Activated naive CD4-positive, alpha-beta T cell (primary cell): Measurements from ENCODE around the gene MRPS26.
"Not testable (repeated sequence)": the region's sequence is repeated elsewhere in the genome, so short reads cannot be mapped to it uniquely, and the experiment has no call there.

ENCODE experiments used
- DNase-seq, 4 experiments: peaks; one replicate each; lab custom pipeline; 2025; lab: John Stamatoyannopoulos, UW

MRPS26 gene

GRCh38 chr20:3045816-3046676 lies at the start of gene MRPS26:
Gene MRPS26 (plus strand): TSS chr20:3046052. CDS start chr20:3046069, 17 bp downstream.
- peak; percentile 50 to 72 (median 54) for DNase-seq

GRCh38 chr20:2998728-2999127 lies 47.1 kb upstream of the MRPS26 start:
- no peak for DNase-seq

GRCh38 chr20:3000852-3001523 lies 44.9 kb upstream of the MRPS26 start:
- DNase-seq: no peak

GRCh38 chr20:3003416-3003815 lies 42.4 kb upstream of the MRPS26 start:
- no peak for DNase-seq

GRCh38 chr20:3010985-3011723 lies 34.7 kb upstream of the MRPS26 start:
- DNase-seq: no peak

- no peak for DNase-seq
Measured at GRCh38 chr20:3011752-3012151, 34.1 kb upstream of the MRPS26 start.

- DNase-seq: no peak
Measured at GRCh38 chr20:3013771-3014170, 32.1 kb upstream of the MRPS26 start.

GRCh38 chr20:3014179-3014578 lies 31.7 kb upstream of the MRPS26 start:
- no peak for DNase-seq

GRCh38 chr20:3014662-3015061 lies 31.2 kb upstream of the MRPS26 start:
- DNase-seq: no peak

- DNase-seq: not testable (repeated sequence)
Measured at GRCh38 chr20:3015302-3015701, 30.6 kb upstream of the MRPS26 start.

GRCh38 chr20:3021327-3021726 lies 24.5 kb upstream of the MRPS26 start:
- DNase-seq: no peak

GRCh38 chr20:3021777-3022176 lies 24.1 kb upstream of the MRPS26 start:
- no peak for DNase-seq

GRCh38 chr20:3022559-3023490 lies 23.0 kb upstream of the MRPS26 start:
- DNase-seq: not testable (repeated sequence)

GRCh38 chr20:3027987-3028386 lies 17.9 kb upstream of the MRPS26 start:
- DNase-seq: no peak

- DNase-seq: no peak
Measured at GRCh38 chr20:3031524-3032147, 14.2 kb upstream of the MRPS26 start.

- no peak for DNase-seq
Measured at GRCh38 chr20:3032624-3033023, 13.2 kb upstream of the MRPS26 start.

- no peak for DNase-seq
Measured at GRCh38 chr20:3037654-3038053, 8.2 kb upstream of the MRPS26 start.

- no peak for DNase-seq
Measured at GRCh38 chr20:3038454-3038853, 7.4 kb upstream of the MRPS26 start.

GRCh38 chr20:3039426-3039825 lies 6.4 kb upstream of the MRPS26 start:
- no peak for DNase-seq

GRCh38 chr20:3040086-3040485 lies 5.8 kb upstream of the MRPS26 start:
- DNase-seq: no peak

GRCh38 chr20:3041854-3042409 lies 3.9 kb upstream of the MRPS26 start:
- DNase-seq: no peak
